HG03280 (cell line): ENCODE data around the gene THBD.
"Not testable (repeated sequence)": the region's sequence is repeated elsewhere in the genome, so short reads cannot be mapped to it uniquely, and the experiment has no call there.

Experiments used
- ATAC-seq: cut with Tn5 transposase; IDR thresholded peaks from one replicate; pipeline ENCODE4 v1.9.1; 2021; ENCODE audit warnings: mild to moderate bottlenecking, moderate library complexity; ENCODE audit not compliant: unreplicated experiment

Gene THBD

DNA sequence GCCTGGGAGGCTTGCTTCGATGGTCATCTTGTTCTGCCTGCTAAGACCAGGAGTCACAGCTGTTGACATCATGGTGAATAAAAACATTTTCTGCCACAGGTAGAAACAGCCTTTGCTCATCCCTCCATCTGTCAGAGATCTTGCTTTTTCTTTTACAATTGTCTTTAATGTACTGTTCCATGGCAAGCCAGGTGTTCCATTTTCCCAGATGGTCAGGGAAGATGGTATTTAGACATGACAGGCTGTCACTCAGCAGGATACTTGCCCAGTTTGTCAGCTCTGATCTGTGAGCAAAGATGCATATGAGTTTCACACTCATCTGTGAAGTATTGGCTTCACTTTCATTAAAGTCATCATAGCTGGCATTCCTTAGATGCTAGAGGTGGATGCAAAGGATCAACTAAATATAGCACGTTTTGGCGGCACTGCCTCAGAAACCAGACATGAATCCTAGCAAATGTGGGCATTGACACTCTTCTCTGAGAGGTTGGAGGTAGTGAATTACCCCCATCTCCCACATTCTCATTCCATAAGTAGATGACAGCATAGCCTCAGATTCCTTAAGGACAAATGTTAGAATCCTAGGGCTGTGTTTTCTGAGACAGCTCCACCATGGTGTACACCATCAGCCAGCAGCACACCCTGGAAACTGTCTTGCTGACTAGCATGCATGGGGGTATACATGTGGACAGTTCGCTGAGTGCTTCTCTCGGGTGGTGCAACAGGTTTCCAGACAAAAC is 10.2 kb downstream of the THBD start:
- no peak for ATAC-seq

DNA sequence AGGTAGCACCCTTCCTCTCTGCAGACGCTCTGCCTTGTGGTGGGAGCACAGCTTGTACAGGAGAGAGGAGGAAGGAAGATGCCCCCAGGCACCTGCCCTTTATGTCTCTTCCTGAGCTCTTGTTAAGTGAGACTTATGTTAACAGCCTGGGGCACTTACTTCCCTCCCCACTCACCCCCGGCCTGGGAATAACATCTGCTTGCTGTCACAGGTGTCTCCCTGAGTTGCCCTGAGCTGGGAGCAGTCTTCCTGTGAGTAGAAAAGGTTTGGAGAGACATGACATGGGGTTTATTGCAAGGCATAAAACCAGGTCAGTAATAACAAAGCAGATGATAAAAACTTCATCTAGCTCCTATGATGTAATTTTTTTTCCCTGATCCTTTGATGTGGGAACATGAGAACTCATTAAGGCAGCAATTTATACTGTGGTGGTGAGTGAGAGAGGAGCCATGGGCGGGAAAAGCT is 12.4 kb downstream of the THBD start:
- no peak for ATAC-seq

DNA sequence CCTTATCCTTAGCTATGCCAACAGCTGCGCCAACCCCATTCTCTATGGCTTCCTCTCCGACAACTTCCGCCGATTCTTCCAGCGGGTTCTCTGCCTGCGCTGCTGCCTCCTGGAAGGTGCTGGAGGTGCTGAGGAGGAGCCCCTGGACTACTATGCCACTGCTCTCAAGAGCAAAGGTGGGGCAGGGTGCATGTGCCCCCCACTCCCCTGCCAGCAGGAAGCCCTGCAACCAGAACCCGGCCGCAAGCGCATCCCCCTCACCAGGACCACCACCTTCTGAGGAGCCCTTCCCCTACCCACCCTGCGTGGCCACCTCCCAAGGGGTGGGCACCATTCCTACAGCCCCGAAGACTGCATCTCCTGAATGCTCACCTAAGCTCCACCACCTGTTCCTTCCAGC is 13.1 kb downstream of the THBD start:
- ATAC-seq = no peak

DNA sequence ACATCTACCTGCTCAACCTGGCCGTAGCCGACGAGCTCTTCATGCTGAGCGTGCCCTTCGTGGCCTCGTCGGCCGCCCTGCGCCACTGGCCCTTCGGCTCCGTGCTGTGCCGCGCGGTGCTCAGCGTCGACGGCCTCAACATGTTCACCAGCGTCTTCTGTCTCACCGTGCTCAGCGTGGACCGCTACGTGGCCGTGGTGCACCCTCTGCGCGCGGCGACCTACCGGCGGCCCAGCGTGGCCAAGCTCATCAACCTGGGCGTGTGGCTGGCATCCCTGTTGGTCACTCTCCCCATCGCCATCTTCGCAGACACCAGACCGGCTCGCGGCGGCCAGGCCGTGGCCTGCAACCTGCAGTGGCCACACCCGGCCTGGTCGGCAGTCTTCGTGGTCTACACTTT is 13.7 kb downstream of the THBD start:
- ATAC-seq = no peak

DNA sequence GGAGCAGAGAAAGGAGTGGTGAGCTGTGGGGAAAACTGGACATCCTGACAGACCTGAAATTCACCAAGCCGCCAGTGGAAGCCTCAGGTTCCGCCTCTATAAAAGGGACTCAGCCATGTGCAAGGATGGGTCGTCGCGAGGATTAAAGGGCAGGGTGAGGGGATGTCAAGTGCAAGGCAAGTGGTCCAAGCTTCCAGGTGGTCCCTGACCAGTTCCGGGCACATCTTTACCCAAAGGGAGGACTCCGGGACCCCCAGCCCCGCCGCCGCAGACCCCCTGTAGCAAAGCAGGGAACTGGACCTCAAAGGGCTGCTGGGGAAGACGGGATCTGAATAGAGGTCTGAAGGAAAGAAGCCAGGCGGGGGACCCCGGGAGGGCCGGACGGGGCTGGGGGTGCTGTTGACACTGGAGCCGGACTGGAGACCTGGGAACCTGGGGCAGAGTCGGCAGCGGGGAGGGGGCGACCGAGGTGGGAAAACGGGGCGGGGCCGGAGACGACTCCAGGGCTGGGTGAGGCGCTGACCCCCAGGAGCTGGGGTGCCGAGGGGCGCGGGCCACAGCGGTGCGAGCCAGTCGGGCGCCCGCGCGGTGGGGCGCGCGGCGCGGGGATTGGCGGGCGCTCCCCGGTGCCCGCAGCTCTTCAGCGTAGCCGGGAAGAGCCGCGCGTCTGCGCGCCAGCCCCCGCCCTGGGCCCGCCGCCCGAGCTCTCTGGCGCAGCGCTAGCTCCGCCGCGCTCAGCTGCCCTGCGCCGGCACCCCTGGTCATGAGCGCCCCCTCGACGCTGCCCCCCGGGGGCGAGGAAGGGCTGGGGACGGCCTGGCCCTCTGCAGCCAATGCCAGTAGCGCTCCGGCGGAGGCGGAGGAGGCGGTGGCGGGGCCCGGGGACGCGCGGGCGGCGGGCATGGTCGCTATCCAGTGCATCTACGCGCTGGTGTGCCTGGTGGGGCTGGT is 14.5 kb downstream of the THBD start, which contains the start of gene SSTR4:
SSTR4 (plus strand) TSS at position 592 of the 951 bp plus-strand sequence; CDS start at position 764, 172 bp downstream.
- ATAC-seq = no peak

DNA sequence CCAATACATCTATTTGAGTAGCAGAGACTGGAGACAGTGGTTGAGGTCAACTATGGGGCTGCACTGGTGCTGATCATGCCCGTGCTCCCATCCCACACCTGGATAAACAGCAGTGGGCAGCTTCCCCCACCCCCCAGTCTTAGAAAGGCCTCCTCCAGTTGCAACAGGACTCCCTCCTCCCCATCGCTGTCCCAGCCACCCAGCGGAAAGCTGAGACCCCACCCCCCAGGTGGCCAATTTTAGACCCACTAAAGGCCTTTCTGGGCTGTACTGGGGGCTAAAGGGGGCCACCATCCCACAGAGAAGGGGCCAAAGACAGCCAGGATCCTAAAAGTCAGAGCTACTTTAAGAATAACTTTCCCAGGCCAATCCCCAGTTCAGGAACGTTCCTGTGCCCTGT is 15.6 kb downstream of the THBD start:
- ATAC-seq = no peak

DNA sequence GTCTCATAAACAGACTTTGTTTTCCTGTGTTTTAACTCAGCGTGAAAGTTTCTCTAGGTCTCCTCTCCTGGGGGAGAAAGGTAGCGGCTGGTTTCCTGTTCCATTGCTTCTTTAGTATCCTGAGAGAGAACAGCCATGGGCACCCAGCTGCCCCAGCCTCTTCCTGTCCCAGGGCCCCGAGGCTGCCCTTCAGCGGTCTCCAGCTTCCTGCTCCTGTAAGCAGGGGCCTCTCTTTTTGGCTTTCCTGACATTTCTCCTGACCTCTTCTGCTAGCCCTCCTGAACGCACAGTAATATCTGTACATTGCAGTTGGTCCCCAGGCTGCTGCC is 16.8 kb downstream of the THBD start:
- ATAC-seq = no peak

DNA sequence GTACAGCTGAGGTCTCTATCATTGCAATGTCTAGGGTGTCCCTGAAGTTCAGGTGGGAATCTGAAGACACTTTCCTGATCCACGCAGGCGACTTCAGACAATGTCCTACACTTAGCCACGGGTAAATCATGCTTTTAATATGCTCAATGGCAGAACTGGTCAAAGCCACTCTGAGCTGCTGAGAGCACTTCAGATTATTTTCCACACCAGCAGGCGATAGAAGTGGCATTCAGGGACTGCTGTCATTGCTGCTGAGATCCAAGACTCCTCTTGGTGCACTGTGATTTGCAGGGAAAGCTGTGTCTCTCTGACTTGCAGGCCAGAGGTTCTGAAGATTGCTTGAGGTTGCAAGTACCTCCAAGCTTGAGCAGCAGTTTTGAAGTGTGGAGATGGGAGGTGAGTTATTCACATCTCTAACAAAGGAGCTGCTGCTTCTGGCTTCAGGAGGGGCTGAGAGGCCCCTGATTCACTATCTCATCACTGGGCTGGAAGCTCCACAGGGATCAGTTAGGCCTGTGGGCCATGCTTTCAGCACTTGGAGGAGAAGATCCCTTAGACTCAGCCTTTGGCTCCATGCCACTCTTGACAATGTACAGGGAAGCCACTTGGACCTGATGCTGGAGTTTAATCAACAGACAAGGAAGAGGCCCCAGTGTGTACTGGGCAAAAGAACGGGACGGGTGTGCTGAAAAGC is 17.3 kb downstream of the THBD start:
- no peak for ATAC-seq

DNA sequence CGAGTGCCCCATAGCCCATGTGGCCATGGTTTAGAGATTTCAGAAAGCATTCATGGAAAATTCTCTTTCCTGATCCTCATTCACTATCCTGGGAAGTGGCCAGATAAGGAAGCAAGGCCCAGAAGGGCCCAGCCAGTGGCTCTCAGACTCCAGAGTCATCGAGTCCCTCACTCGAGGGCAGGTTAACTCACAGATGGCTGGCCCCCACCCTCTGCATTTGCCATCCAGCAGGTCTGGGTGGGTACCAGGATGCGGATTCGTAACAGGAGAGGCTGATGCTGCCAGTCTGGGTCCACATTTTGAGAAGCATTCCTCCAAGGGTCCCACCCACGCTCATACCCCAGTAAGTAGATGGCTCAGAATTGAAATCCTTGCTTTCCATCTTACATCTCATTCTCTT is 18.1 kb downstream of the THBD start:
- no peak for ATAC-seq

DNA sequence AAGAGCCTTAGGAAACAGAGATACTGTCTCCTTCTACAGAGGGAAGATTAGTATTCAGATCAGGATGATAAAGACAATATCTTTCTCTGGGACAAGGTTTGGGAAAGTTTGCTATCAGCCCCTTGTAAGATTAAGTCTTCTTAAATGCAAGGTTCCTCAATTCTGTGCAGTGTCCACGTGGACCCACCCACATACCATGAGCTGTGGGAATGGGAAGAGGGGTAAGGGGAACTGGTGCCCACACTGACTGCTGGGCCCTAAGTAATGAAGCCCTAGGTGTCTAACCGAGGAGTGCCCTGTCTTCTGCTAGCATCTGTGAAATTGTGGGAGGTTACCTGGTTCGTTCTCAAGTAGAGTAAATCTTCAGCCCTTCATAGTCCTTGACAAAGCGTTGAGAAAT is 20.1 kb downstream of the THBD start:
- no peak for ATAC-seq

DNA sequence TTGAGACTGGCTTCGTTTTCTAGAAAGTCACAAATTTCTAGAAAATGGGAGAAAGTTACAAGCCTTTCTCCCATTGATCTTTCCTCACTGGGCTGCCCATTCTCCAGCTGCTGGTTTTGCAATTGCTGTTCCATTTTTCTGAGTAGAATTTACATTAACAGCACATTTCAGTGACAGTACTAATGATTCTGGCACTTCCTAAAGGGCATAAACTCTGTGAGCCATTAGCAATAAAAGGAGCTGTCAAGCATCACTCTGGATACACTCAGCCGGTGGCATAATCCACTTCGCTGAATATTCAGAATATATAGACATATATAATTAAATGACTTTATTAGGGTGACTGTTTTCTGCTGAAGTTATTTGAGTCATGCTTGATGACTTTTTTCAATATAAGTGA is 21.1 kb downstream of the THBD start:
- no peak for ATAC-seq

DNA sequence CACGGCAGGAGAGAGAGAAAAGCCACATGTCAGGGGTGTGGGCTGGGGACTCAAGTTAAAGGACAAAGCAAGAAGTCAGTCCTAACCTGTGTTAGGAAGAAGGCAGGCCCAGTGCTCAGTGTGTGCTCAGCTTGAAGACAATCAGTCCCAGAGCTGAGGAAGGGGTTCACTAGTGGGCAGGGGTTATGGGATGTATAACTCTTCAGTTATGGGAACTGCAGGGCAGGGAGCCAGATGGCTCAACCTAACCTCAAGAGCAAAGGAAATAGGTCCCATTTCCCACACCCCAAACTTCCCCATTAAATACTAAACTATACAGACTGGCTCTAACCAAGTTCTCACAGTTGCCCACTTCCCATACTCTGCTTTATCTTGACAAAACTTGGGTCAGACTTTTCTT is 21.8 kb downstream of the THBD start:
- no peak for ATAC-seq

DNA sequence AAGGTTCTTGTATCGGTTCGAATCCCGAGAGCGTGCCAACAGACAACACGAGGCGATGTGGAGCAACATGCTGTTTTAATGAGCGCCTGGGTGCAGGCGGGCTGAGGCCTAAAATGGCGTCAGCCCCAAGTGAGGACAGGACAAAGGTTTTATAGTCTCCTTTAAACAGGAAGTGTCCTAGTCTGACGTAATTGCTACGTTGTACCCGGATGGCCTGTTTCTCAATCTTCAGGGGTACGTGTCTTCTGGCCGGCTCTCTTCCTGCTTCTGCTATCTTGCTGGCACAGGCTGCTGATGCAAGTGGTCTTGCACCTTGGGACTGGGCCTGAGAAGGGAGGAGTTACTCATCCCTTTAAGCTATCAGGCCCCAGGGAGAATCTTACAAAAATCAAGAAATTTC is 24.0 kb downstream of the THBD start:
- ATAC-seq = not testable (repeated sequence)

DNA sequence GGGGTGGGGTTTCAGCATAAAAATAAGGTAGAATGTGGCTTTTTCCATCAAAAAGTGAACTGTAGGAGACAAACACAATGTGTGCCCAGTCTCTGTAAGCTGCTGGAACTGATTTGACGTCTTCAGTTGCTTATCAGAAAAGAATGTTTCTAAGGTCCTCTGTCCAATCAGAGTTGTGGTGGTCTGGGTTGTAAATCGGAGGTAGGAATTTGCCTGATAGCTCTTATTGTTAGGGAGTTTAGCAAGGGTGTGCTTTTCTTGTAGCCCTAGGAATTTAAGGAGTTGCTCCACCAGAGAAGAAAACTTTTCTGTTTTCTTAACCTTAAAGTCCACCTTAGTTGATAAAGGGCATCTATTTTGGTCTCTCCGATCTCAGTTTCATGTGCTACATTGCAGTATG is 24.8 kb downstream of the THBD start:
- ATAC-seq = no peak

DNA sequence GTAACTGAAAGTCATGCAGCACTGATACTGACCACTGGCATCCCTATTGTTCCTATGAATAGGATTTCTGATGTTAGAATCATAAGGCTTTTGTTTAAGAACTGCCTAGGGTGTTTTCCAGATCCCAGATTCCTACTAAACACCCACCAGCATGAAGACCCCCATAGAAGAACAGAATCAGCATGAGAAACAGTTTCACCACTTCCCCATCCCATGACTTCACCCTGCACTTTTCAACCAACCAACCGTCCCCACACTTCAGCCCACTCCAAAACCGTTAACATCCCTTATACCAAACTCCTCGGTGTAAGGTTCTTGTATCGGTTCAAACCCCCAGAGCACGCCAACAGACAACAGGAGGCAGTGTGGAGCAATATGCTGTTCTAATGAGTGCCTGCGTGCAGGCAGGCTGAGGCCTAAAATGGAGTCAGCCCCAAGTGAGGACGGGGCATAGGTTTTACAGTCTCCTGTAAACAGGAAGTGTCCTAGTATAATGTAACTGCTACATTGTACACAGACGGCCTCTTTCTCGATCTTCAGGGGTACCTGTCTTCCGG is 25.8 kb downstream of the THBD start:
- no peak for ATAC-seq

DNA sequence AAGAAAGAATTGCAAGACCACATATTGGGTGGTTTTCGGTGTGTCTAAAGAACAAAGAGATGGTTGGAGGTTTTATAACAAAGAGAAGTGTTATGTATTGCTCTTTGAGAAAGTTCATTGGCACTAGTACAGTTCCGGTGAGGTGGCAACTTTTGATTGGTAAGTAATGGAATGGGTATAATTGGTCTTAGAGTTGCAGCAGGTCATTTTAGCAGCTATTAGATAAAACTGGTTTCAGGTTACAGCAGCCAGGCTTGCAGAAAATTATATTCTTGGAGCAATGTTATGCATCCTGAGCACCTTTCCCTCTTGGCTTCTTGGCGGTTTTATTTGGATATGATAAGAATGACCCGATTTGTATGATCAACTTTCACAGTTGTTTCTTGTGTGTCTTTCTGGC is 26.6 kb downstream of the THBD start:
- no peak for ATAC-seq

DNA sequence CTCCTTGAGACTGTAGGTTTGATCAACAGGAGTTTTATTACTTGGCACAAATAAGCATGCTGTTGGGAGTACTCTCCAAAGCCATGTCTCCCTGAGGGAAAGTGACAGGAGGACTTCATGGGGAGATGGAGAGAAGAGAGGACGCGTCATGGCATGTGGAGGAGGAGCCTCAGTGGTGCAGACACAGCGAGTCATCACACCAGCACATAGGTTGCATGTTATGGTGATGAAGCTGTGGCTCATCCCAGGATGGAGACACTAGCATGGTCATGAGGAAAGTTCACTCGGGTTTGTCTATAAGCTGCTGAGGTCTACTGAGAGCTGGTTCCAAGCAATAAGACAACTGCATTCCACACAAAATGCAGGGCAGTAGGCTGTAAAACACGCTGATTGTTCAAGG is 27.5 kb downstream of the THBD start:
- no peak for ATAC-seq

DNA sequence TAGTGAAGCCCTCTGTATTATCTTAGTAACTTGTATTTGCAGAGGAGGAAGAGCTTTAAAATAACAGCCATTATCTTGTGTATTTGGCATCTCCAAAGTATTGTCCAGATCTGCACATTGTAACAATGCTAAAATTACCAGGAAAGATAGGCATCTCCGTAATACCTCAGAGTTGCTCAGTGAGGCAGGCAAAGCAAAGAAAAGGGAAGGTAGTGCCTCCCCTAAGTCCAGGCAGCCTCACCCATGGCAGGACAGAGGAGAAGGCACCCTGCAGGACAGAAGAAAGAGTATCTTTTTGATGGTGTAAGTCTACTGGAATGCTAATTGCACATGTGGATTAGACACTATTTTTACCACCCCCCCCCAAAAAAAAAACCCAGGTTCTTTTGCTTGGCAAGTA is 27.9 kb downstream of the THBD start:
- ATAC-seq = no peak

DNA sequence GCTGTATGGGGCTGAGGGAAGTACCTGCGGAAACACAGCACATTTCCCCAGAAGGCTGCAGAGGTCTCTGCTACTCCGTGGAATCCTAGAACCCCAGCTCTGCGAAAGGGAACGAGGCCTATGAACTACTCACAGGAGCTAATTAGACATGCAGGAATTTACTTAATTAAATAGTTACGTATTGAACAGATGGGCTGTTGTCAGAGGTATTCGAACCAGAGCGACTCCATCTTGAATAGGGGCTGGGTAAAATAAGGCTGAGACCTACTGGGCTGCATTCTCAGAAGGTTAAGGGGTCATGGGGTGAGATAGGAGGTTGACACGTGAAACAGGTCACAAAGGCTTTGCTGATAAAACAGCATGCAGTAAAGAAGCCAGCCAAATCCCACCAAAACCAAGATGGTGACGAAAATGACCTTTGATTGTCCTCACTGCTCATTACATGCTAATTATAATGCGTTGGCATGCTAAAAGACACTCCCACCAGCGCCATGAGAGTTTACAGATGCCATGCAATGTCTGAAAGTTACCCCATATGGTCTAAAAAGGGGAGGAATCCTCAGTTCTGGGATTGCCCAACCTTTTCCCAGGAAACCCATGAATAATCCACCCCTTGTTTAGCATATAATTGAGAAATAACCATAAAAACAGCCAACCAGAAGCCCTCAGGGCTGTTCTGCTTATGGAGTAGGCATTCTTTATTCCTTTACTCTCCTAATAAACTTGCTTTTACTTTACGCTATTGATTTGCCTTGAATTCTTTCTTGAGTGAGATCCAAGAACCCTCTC is 29.0 kb downstream of the THBD start:
- no peak for ATAC-seq

DNA sequence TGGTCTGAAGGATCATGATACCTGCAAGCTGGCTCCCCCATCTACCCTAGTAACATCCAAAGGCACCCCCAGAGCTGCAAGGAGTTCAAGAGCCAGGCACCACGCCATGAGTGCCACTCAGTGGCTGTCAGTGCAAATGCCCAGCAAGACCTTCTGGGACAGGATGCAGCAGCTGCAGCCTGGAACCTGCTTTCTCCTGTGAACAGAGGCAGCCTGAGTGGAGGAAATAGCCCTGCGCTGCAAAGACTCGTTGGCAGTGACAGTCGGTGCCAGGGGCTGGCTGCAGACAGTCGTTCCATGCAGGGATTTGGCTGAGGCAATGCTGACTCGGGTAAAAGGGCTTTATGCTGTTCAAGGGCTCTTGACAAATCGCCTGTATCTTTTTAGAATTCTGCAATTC is 30.1 kb downstream of the THBD start:
- no peak for ATAC-seq
